GM21723 (cell line): ENCODE measurements around the gene TKT.

Experiments
- ATAC-seq: cut with Tn5 transposase; IDR thresholded peaks from one replicate; pipeline ENCODE4 v1.9.1; 2021; ENCODE audit warnings: mild to moderate bottlenecking, moderate library complexity; ENCODE audit not compliant: unreplicated experiment

The TKT gene

GRCh38 chr3:53198256-53198977 is 57.4 kb downstream of the TKT start:
- ATAC-seq, result no peak

- ATAC-seq, result no peak
Measured at GRCh38 chr3:53196575-53197407, 59.0 kb downstream of the TKT start.

GRCh38 chr3:53195602-53196574 is 59.9 kb downstream of the TKT start:
- ATAC-seq, result no peak

GRCh38 chr3:53195066-53195450 is 60.8 kb downstream of the TKT start:
- ATAC-seq, result no peak

- no peak for ATAC-seq
Measured at GRCh38 chr3:53194210-53195065, 61.4 kb downstream of the TKT start.

GRCh38 chr3:53193466-53194209 is 62.2 kb downstream of the TKT start:
- no peak for ATAC-seq

GRCh38 chr3:53192608-53193007 is 63.2 kb downstream of the TKT start:
- peak; percentile 55 for ATAC-seq

- ATAC-seq, result no peak
Measured at GRCh38 chr3:53191836-53192480, 63.9 kb downstream of the TKT start.

- peak; percentile 59 for ATAC-seq
Measured at GRCh38 chr3:53190659-53191058, 65.2 kb downstream of the TKT start.

GRCh38 chr3:53189276-53189675 is 66.5 kb downstream of the TKT start:
- no peak for ATAC-seq

- no peak for ATAC-seq
Measured at GRCh38 chr3:53188720-53189119, 67.1 kb downstream of the TKT start.

GRCh38 chr3:53188136-53188685 is 67.6 kb downstream of the TKT start:
- ATAC-seq, result no peak

- no peak for ATAC-seq
Measured at GRCh38 chr3:53187430-53187829, 68.4 kb downstream of the TKT start.

- ATAC-seq, result no peak
Measured at GRCh38 chr3:53186726-53187125, 69.1 kb downstream of the TKT start.

GRCh38 chr3:53185761-53186465 is 69.9 kb downstream of the TKT start:
- ATAC-seq, result no peak

- ATAC-seq, result no peak
Measured at GRCh38 chr3:53184701-53185100, 71.1 kb downstream of the TKT start.

GRCh38 chr3:53183514-53183913 is 72.3 kb downstream of the TKT start:
- no peak for ATAC-seq

- no peak for ATAC-seq
Measured at GRCh38 chr3:53182764-53183355, 73.0 kb downstream of the TKT start.
